DND-41 (cell line): ENCODE data around the gene BABAM1.

Experiments
- CTCF ChIP-seq: IDR thresholded peaks from 2 replicates; pipeline ENCODE4 v1.5.1; 2012; ENCODE audit warnings: borderline replicate concordance, low read length, moderate library complexity, mild to moderate bottlenecking; ENCODE audit not compliant: poor library complexity, severe bottlenecking; ENCODE audit errors: extremely low read depth
- EZH2 ChIP-seq: IDR thresholded peaks from 3 replicates; pipeline ENCODE4 v1.6.1; 2012; ENCODE audit warnings: borderline replicate concordance, low read depth, mild to moderate bottlenecking, moderate library complexity, low read length, inconsistent platforms; ENCODE audit not compliant: severe bottlenecking

- TF ChIP-seq CTCF (no peak), EZH2 (no peak)
Observed at GRCh38 chr19:17326595-17326966, 59.3 kb downstream of the BABAM1 start.
